ENCODE measurements around the gene SYNE3. TPM values are rescaled to one million over a fixed set of nuclear protein-coding genes. Genes with fewer than 3 reads are reported as not detected.
A peak's percentile ranks its signal among the peaks of the same experiment; 100 is the strongest.

SYNE3 gene
- total RNA-seq, 1 donor from 2014 or later, result 11.3 TPM

- TF ChIP-seq CTCF (IDR thresholded peaks at IDR 0.05; ENCODE audit: borderline replicate concordance), result no peak
- DNase-seq, result peak; percentile 97
Measured at GRCh38 chr14:95534299-95535225, 18.1 kb upstream of the SYNE3 start, which contains the start of gene GLRX5. TSS of gene GLRX5 (plus strand) at chr14:95535050. CDS start at chr14:95535090, 40 bp downstream.

GRCh38 chr14:95533822-95534221 is 17.4 kb upstream of the SYNE3 start:
- Histone ChIP-seq H3K27ac (replicated peaks) (peak overlapping the region; percentile 87), H3K9me3 (replicated peaks) (no peaks in the 10 kb centered on the region), H3K4me3 (peak overlapping the region; percentile 95), H3K27me3 (ENCODE audit: low read depth) (no peaks in the 10 kb centered on the region), H3K4me1 (peaks cover 79% of the 10 kb centered on the region), H3K36me3 (no peaks in the 10 kb centered on the region)
- intact Hi-C loops (cut with micrococcal nuclease), result no loop called here
- no peak for DNase-seq
- TF ChIP-seq CTCF (IDR thresholded peaks at IDR 0.05; ENCODE audit: borderline replicate concordance), result no peak

More at GRCh38 chr14:95534299-95535225, 18.1 kb upstream of the SYNE3 start, which contains the start of gene GLRX5:
- no peaks in the 10 kb centered on the region for H3K27me3 ChIP-seq (ENCODE audit: low read depth)
- peak within 1 kb of the TSS; percentile 95 for H3K4me3 ChIP-seq
- peak within 1 kb of the TSS; percentile 87 for H3K27ac ChIP-seq (replicated peaks)
- no peaks in the 10 kb centered on the region for H3K36me3 ChIP-seq
- no peaks in the 10 kb centered on the region for H3K9me3 ChIP-seq (replicated peaks)
- intact Hi-C loops (cut with micrococcal nuclease), result no loop called here
- peaks cover 87% of the 10 kb centered on the region for H3K4me1 ChIP-seq

- Histone ChIP-seq H3K9me3 (replicated peaks) (no peaks in the 10 kb centered on the region), H3K27ac (replicated peaks) (peak overlapping the region; percentile 87), H3K27me3 (ENCODE audit: low read depth) (no peaks in the 10 kb centered on the region), H3K4me1 (peaks cover 75% of the 10 kb centered on the region), H3K4me3 (peak overlapping the region; percentile 95), H3K36me3 (no peaks in the 10 kb centered on the region)
- TF ChIP-seq CTCF (IDR thresholded peaks at IDR 0.05; ENCODE audit: borderline replicate concordance), result no peak
- no peak for DNase-seq
- intact Hi-C loops (cut with micrococcal nuclease), result no loop called here
Measured at GRCh38 chr14:95533391-95533821, 17.0 kb upstream of the SYNE3 start.

- TF ChIP-seq CTCF (IDR thresholded peaks at IDR 0.05; ENCODE audit: borderline replicate concordance), result no peak
- no peak for DNase-seq
- H3K27ac ChIP-seq (replicated peaks), result no peak overlapping the region
- H3K4me1 ChIP-seq, result peaks cover 69% of the 10 kb centered on the region
- no peaks in the 10 kb centered on the region for H3K36me3 ChIP-seq
- H3K9me3 ChIP-seq (replicated peaks), result no peaks in the 10 kb centered on the region
- H3K27me3 ChIP-seq (ENCODE audit: low read depth), result no peaks in the 10 kb centered on the region
- intact Hi-C loops (cut with micrococcal nuclease), result no loop called here
- no peak overlapping the region for H3K4me3 ChIP-seq
Measured at GRCh38 chr14:95531969-95532368, 15.5 kb upstream of the SYNE3 start.

GRCh38 chr14:95531473-95531872 is 15.0 kb upstream of the SYNE3 start:
- Histone ChIP-seq H3K4me3 (no peak overlapping the region), H3K27me3 (ENCODE audit: low read depth) (no peaks in the 10 kb centered on the region), H3K4me1 (peaks cover 69% of the 10 kb centered on the region), H3K27ac (replicated peaks) (peak overlapping the region; percentile 37), H3K36me3 (no peaks in the 10 kb centered on the region), H3K9me3 (replicated peaks) (no peaks in the 10 kb centered on the region)
- TF ChIP-seq CTCF (IDR thresholded peaks at IDR 0.05; ENCODE audit: borderline replicate concordance), result no peak
- intact Hi-C loops (cut with micrococcal nuclease), result no loop called here
- DNase-seq, result no peak
